ENCODE measurements around the gene NFYC.

DNA sequence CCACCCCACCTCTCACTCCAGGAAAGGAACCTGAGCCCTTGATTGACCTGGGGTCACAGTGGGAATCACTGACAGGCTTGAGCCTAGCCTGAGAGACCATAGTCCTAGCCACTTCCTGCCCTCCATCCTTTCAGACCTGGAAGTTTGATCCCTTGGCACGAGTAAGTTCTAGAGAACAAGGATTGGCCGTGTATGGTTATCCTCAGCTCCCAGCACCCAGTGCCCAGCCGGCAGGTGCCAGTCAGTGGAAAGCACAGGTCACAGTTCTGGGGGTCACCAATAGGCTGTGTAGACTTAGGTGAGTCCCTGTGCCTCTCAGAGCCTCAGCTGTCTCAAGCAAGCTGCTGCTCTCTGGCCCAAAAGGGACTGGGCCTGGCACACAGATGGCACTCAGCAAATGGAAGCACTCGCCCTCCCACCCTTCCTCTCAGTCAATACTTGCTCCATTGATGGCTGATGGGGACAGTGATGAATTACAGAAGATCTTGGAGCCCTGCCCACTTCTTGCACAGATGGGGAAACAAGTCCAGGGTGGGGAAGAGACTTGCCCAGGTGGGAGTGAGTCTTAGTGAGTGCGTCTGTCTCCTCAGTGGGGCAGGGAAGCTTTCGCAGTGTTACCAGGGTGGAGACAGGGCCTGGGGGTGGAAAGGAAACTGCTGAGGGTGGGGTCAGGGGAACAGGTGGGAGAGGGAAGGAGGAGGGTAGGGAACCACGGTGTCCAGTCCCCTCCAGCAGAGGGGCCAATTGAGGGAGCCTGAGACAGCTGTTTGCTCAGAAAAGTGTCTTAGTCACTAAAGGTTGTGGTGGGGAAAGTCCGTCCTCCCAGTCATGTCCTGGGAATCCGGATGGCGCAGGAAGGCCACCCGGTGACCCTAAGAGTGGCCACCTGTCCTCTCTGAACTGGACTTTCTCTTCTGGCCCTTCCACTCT is 89.4 kb downstream of the NFYC start:
- TF ChIP-seq, protein P1, sequence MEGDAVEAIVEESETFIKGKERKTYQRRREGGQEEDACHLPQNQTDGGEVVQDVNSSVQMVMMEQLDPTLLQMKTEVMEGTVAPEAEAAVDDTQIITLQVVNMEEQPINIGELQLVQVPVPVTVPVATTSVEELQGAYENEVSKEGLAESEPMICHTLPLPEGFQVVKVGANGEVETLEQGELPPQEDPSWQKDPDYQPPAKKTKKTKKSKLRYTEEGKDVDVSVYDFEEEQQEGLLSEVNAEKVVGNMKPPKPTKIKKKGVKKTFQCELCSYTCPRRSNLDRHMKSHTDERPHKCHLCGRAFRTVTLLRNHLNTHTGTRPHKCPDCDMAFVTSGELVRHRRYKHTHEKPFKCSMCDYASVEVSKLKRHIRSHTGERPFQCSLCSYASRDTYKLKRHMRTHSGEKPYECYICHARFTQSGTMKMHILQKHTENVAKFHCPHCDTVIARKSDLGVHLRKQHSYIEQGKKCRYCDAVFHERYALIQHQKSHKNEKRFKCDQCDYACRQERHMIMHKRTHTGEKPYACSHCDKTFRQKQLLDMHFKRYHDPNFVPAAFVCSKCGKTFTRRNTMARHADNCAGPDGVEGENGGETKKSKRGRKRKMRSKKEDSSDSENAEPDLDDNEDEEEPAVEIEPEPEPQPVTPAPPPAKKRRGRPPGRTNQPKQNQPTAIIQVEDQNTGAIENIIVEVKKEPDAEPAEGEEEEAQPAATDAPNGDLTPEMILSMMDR (IDR thresholded peaks at IDR 0.05 in 2 of 3, conservative IDR thresholded peaks at IDR 0.05 in 1 of 3; ENCODE audit: borderline replicate concordance in 1 of 3, insufficient read depth in 1 of 3, low read depth in 2 of 3, low read length in 2 of 3) = no peak
- no peak for TF ChIP-seq MAX (IDR thresholded peaks at IDR 0.05)
